CD4-positive, alpha-beta T cell (primary cell): Measurements from ENCODE around the gene TMEFF1. TPM values are rescaled to one million over a fixed set of nuclear protein-coding genes. Genes with fewer than 3 reads are reported as not detected.

Experiments used
- ATAC-seq: fragments of 200-7000 bp; cut with Tn5 transposase; one replicate; pipeline ENCODE4 v1.10.0; 2022; ENCODE audit warnings: mild to moderate bottlenecking; ENCODE audit not compliant: poor library complexity
- CTCF ChIA-PET: fragments of 350-600 bp; sonication (Branson Sonifier 250); formaldehyde crosslinking; loops from one replicate; lab custom pipeline; 2021; ENCODE audit warnings: antibody characterized with exemption, inconsistent platforms; lab: Charles Lee
- POLR2A ChIA-PET: fragments of 350-600 bp; sonication (Branson Sonifier 250); formaldehyde crosslinking; loops from one replicate; lab custom pipeline; 2021; ENCODE audit warnings: antibody characterized with exemption, inconsistent platforms; lab: Charles Lee
- DNase-seq, 14 experiments: peaks; one replicate each; pipeline ENCODE4 v3.0.0-alpha.2; 2013 to 2020; ENCODE audit warnings: mixed read lengths in 2 of 14
- H3K27ac ChIP-seq, 2 donors: one replicate each; pipeline versions ENCODE4 v1.5.1 to v1.7.0; 2013; ENCODE audit warnings: low read length in 2 of 2, low read depth in 1 of 2, mild to moderate bottlenecking in 1 of 2
- H3K27me3 ChIP-seq, 2 experiments: 1 replicate in 1 of 2; 2 replicates in 1 of 2; pipeline versions ENCODE4 v1.6.1 to v1.7.0; 2013; ENCODE audit warnings: low read length in 2 of 2, control low read depth in 1 of 2, mild to moderate bottlenecking in 1 of 2, moderate library complexity in 1 of 2; ENCODE audit not compliant: insufficient read depth in 2 of 2, control insufficient read depth in 1 of 2
- H3K36me3 ChIP-seq: one replicate; pipeline ENCODE4 v1.6.1; 2013; ENCODE audit warnings: low read length, control low read depth; ENCODE audit not compliant: insufficient read depth
- H3K4me1 ChIP-seq: one replicate; pipeline ENCODE4 v1.6.1; 2013; ENCODE audit warnings: low read length, control low read depth; ENCODE audit not compliant: insufficient read depth
- H3K4me3 ChIP-seq: one replicate; pipeline ENCODE4 v1.5.1; 2013; ENCODE audit warnings: mild to moderate bottlenecking, low read length, moderate library complexity
- H3K9me3 ChIP-seq, 2 experiments: 1 replicate in 1 of 2; 2 replicates in 1 of 2; pipeline versions ENCODE4 v1.6.1 to v1.7.0; 2013; ENCODE audit warnings: low read length in 2 of 2, mild to moderate bottlenecking in 2 of 2, control low read depth in 1 of 2, moderate library complexity in 1 of 2; ENCODE audit not compliant: control insufficient read depth in 1 of 2, insufficient read depth in 1 of 2
- H3K27ac Mint-ChIP-seq: one replicate; pipeline ENCODE4 v1.8.0; 2020; ENCODE audit warnings: mixed read lengths
- H3K27me3 Mint-ChIP-seq: one replicate; pipeline ENCODE4 v1.8.0; 2021; ENCODE audit warnings: mixed read lengths
- H3K36me3 Mint-ChIP-seq: one replicate; pipeline ENCODE4 v1.8.0; 2021; ENCODE audit warnings: low read depth, mixed read lengths
- H3K4me1 Mint-ChIP-seq: one replicate; pipeline ENCODE4 v1.8.0; 2021; ENCODE audit warnings: low read depth, mixed read lengths
- H3K4me3 Mint-ChIP-seq: one replicate; pipeline ENCODE4 v1.8.0; 2020; ENCODE audit warnings: mild to moderate bottlenecking, mixed read lengths
- H3K9me3 Mint-ChIP-seq: one replicate; pipeline ENCODE4 v1.8.0; 2020; ENCODE audit warnings: mixed read lengths
- intact Hi-C, 2 experiments: fragments of 100-400 bp; cut with DNase I in 1 of 2; cut with micrococcal nuclease in 1 of 2; formaldehyde crosslinking; loops; one replicate each; pipeline versions ENCODE4 v1.15.1 to v1.9.0; 2023 to 2025; cut with DNase I, micrococcal nuclease
- total RNA-seq, 174 experiments: library from RNA in 2 of 174; stranded (reverse) in 2 of 174; gene quantifications; one replicate each; pipeline ENCODE4 v1.2.3 and lab custom pipeline; 2021 to 2026
- TF ChIP-seq, protein P1 (sequence below): fragments of 200-600 bp; IDR thresholded peaks from one replicate; pipeline ENCODE4 v1.8.0; 2022; ENCODE audit warnings: antibody characterized with exemption, mild to moderate bottlenecking

The TMEFF1 gene
- total RNA-seq, 2 experiments from 2014 or later = not detected

DNA sequence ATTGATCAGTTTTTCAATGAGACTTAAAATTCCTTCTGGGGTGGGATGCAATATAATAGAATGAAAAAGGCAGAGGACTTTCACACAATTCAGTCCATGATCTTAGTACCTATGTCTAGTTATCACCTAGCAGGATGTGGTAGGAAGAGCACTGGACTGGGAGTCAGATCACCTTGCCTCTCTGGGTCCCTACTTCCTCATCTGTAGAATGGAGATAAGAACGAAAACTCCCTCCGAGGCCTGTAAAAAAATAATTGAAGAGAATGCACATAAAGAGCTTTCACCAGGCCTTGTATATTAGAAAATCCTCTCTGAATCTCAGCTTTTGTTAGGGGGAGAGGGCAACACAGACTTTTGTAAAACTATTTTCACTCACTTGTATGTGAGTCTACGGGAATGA, 681 bp upstream of the TMEFF1 start:
- intact Hi-C loops = no loop called here
- Histone ChIP-seq H3K9me3 (no peaks in the 10 kb centered on the region), H3K4me1 (peaks cover 9% of the 10 kb centered on the region), H3K36me3 (no peaks in the 10 kb centered on the region), H3K27ac (no peak overlapping the region), H3K27me3 (peaks cover 28 to 30% of the 10 kb centered on the region in 2 experiments), H3K4me3 (no peak overlapping the region)
- Mint-ChIP-seq H3K4me1 (peaks cover 6% of the 10 kb centered on the region), H3K27me3 (peaks cover 49% of the 10 kb centered on the region), H3K36me3 (no peaks in the 10 kb centered on the region), H3K9me3 (no peaks in the 10 kb centered on the region), H3K27ac (no peak overlapping the region), H3K4me3 (peak overlapping the region; percentile 73)
- ATAC-seq = no peak
- POLR2A ChIA-PET = no interaction called here
- DNase-seq = no peak
- CTCF ChIA-PET = no interaction called here
- TF ChIP-seq, protein P1, sequence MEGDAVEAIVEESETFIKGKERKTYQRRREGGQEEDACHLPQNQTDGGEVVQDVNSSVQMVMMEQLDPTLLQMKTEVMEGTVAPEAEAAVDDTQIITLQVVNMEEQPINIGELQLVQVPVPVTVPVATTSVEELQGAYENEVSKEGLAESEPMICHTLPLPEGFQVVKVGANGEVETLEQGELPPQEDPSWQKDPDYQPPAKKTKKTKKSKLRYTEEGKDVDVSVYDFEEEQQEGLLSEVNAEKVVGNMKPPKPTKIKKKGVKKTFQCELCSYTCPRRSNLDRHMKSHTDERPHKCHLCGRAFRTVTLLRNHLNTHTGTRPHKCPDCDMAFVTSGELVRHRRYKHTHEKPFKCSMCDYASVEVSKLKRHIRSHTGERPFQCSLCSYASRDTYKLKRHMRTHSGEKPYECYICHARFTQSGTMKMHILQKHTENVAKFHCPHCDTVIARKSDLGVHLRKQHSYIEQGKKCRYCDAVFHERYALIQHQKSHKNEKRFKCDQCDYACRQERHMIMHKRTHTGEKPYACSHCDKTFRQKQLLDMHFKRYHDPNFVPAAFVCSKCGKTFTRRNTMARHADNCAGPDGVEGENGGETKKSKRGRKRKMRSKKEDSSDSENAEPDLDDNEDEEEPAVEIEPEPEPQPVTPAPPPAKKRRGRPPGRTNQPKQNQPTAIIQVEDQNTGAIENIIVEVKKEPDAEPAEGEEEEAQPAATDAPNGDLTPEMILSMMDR = no peak

DNA sequence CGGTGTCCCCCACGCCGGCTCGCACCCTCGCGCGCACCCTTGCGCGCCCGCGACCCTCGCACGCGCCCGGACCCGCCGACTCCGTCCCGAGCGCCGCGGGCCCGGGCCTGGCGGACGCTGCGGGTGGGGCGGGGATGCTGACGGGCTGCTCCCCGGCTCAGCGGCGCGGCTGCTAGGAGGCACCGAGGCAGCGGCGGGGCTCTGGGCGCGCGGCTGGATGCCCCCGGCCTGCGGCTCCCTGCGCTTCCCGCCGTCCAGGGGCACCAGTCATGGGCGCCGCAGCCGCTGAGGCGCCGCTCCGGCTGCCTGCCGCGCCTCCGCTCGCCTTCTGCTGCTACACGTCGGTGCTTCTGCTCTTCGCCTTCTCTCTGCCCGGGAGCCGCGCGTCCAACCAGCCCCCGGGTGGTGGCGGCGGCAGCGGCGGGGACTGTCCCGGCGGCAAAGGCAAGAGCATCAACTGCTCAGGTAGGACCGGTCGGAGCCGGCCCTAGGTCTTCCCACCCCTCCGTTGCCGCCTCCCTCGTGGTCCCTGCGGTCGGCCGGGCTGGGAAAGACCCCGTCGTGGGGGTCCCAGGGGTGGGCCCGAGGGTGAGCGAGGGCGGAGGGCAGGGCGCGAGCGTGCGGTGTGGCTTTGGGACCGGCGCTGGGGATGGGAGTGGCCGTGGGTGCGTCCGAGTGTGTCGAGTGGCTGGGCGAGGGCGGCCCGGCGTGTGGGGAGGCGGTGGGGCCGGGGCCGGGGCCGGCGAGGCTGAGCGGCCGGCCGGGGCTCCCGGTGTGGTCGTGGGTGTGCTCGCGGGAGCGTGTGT, 530 bp downstream of the TMEFF1 start:
- no peaks in the 10 kb centered on the region for H3K9me3 ChIP-seq
- DNase-seq = peak in 7 of 14 experiments; percentile 8 to 48 (median 15)
- intact Hi-C loops = no loop called here
- H3K4me3 ChIP-seq = peak overlapping the region; percentile 33
- Mint-ChIP-seq H3K36me3 (no peaks in the 10 kb centered on the region), H3K9me3 (no peaks in the 10 kb centered on the region), H3K4me3 (peak overlapping the region; percentile 83), H3K27ac (no peak overlapping the region), H3K27me3 (peaks cover 55% of the 10 kb centered on the region), H3K4me1 (peaks cover 6% of the 10 kb centered on the region)
- ChIA-PET POLR2A (no interaction called here), CTCF (no interaction called here)
- ATAC-seq = peak; percentile 58
- peaks cover 9% of the 10 kb centered on the region for H3K4me1 ChIP-seq
- TF ChIP-seq, protein P1 = no peak
- no peak overlapping the region for H3K27ac ChIP-seq
- peaks cover 30% of the 10 kb centered on the region in 2 experiments for H3K27me3 ChIP-seq
- no peaks in the 10 kb centered on the region for H3K36me3 ChIP-seq

DNA sequence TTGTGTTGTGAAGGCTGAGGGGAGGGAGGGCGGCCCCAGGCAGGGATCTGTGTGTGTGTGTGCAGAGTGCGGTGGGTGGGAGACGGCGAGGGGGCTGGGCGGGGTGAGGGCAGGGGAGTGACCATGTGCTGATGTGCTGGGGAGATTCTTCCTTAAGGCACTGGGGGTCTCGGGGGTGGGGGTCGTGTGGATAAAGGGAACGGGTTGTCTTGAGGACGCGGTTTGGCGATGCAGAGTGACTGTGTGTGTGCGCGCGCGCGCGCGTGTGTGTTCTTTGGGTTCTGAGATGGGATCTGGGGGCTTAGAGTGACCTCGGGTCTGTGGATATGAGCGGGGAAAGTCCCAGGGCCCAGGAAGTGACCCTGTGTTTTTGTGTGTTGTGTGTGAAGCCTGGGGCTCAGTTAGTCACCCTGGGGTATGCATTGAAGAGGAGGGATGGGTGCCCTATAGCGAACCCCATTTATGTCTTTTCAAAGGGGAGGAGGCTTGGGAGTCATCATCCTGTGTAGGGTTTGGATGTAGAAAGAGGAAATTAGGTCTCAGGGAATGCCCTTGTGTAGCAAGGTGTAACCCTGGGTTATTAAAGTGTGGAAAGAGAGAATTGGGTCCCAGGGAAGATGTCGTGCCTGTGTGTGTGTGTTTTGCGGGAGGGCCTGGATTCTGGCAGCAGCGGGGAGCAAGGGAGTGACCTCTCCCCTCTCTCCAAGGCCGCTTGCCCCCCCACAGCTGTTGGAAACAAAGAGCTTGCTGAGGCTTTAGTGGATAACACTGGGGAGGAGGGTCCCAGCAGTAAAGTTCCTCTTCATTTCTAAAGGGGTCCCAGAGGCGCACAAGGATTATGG, 1.4 kb downstream of the TMEFF1 start:
- Mint-ChIP-seq H3K27ac (no peak overlapping the region), H3K9me3 (no peaks in the 10 kb centered on the region), H3K36me3 (no peaks in the 10 kb centered on the region), H3K4me1 (peaks cover 6% of the 10 kb centered on the region), H3K4me3 (peak overlapping the region; percentile 83), H3K27me3 (peaks cover 63% of the 10 kb centered on the region)
- ChIA-PET POLR2A (no interaction called here), CTCF (no interaction called here)
- Histone ChIP-seq H3K9me3 (no peaks in the 10 kb centered on the region), H3K27me3 (peaks cover 30% of the 10 kb centered on the region in 2 experiments), H3K4me1 (peaks cover 9% of the 10 kb centered on the region), H3K27ac (no peak overlapping the region), H3K4me3 (no peak overlapping the region), H3K36me3 (no peaks in the 10 kb centered on the region)
- intact Hi-C loops = no loop called here
- ATAC-seq (no peak), DNase-seq (peak in 3 of 14 experiments; percentile 2 to 8 (median 5))
- TF ChIP-seq, protein P1 = no peak
